ENCODE results near the gene LRTM2. TPM values are rescaled to one million over a fixed set of nuclear protein-coding genes. Genes with fewer than 3 reads are reported as not detected.

Gene LRTM2
- total RNA-seq, 3 donors from 2014 or later (not counting 1 experiment from before 2014, with no cell fraction given), result not detected

DNA sequence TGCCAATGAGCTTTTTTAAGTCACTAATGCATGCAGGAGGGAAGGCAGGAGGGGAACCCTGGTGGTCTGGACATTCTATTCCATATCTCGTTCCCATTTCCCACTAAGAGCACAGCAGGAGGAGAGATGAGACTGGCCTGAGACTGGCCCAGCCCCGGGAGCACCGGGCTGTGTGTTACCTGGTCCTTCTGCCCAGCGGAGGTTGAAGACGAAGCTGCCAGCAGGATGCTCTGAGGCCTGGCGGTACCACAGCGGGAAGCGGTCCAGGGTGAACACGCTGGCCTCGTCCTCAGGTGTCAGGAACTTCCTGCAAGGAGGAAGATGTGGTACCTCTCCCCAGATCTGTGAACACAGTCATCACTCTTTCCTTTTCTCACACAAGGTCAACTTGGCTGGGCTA, 23.9 kb downstream of the LRTM2 start:
- no peak overlapping the region for H3K4me3 ChIP-seq (ENCODE audit: low read length)
- ATAC-seq (no peak), DNase-seq (no peak)
- Mint-ChIP-seq H3K36me3 (no peaks in the 10 kb centered on the region), H3K4me3 (no peak overlapping the region), H3K27ac (no peak overlapping the region), H3K9me3 (no peaks in the 10 kb centered on the region), H3K27me3 (ENCODE audit: low read depth in 2 of 2) (peaks cover 0 to 3% of the 10 kb centered on the region in 2 donors), H3K4me1 (no peaks in the 10 kb centered on the region)
- H3K27me3 ChIP-seq (ENCODE audit: control insufficient read depth, insufficient read depth, low read length), result no peaks in the 10 kb centered on the region
- no peaks in the 10 kb centered on the region for H3K36me3 ChIP-seq (ENCODE audit: control insufficient read depth, insufficient read depth, low read length)
- no peaks in the 10 kb centered on the region for H3K9me3 ChIP-seq (ENCODE audit: control insufficient read depth, insufficient read depth, low read length)
- WGBS (ENCODE audit: insufficient coverage), result 87% methylated on average over 10 of the region's 10 CpGs
- peaks cover 3% of the 10 kb centered on the region for H3K4me1 ChIP-seq (ENCODE audit: control insufficient read depth, insufficient read depth, low read length)
- no peak overlapping the region for H3K27ac ChIP-seq (ENCODE audit: low read length)
- TF ChIP-seq, protein P1, sequence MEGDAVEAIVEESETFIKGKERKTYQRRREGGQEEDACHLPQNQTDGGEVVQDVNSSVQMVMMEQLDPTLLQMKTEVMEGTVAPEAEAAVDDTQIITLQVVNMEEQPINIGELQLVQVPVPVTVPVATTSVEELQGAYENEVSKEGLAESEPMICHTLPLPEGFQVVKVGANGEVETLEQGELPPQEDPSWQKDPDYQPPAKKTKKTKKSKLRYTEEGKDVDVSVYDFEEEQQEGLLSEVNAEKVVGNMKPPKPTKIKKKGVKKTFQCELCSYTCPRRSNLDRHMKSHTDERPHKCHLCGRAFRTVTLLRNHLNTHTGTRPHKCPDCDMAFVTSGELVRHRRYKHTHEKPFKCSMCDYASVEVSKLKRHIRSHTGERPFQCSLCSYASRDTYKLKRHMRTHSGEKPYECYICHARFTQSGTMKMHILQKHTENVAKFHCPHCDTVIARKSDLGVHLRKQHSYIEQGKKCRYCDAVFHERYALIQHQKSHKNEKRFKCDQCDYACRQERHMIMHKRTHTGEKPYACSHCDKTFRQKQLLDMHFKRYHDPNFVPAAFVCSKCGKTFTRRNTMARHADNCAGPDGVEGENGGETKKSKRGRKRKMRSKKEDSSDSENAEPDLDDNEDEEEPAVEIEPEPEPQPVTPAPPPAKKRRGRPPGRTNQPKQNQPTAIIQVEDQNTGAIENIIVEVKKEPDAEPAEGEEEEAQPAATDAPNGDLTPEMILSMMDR (IDR thresholded peaks at IDR 0.05), result no peak
- intact Hi-C loops (cut with micrococcal nuclease), result no loop called here

DNA sequence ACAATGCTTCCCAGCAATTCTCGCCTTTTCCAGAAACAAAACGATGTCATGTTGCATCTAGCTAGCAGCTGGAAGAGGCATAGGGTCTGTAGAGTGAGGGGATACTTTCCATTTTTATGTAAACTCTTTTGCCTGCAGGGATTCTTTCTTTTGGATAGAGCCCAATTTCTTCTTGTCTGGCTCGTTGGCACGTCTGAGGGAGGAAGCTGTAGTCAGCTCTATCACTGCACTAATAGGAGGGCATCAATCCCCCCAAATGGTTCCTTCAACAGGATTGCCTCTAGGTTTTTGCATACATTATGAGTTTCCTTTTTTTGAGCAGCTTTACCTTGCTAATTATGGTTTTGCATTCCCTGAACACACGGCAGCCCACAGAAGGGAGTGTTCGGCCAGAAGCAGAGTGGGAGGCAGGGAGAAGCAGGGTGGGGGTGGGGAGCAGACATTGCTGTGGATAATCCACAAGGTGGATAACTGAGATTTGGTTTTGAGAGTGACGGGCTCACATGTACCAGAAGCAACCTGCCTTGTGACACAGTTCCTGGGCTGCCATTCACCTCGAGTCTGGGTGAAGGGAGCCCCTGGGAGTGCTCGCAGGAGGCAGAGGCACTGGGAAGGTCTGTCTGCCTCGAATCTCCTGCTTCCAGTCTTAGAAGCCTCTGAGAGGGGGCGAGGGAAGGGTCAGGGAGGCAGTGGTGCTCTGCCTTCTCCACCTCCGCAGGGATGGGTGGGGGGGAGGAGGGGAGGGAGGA, 24.5 kb downstream of the LRTM2 start:
- no peaks in the 10 kb centered on the region for H3K36me3 Mint-ChIP-seq
- H3K4me3 Mint-ChIP-seq, result no peak overlapping the region
- WGBS (ENCODE audit: insufficient coverage), result 68% methylated on average over 12 of the region's 12 CpGs
- Histone ChIP-seq H3K4me1 (ENCODE audit: control insufficient read depth, insufficient read depth, low read length) (peaks cover 3% of the 10 kb centered on the region), H3K36me3 (ENCODE audit: control insufficient read depth, insufficient read depth, low read length) (no peaks in the 10 kb centered on the region), H3K9me3 (ENCODE audit: control insufficient read depth, insufficient read depth, low read length) (no peaks in the 10 kb centered on the region), H3K27ac (ENCODE audit: low read length) (no peak overlapping the region), H3K4me3 (ENCODE audit: low read length) (no peak overlapping the region), H3K27me3 (ENCODE audit: control insufficient read depth, insufficient read depth, low read length) (no peaks in the 10 kb centered on the region)
- no peak for DNase-seq
- H3K27me3 Mint-ChIP-seq (ENCODE audit: low read depth in 2 of 2), result peaks cover 0 to 3% of the 10 kb centered on the region in 2 donors
- H3K4me1 Mint-ChIP-seq, result no peaks in the 10 kb centered on the region
- no peak overlapping the region for H3K27ac Mint-ChIP-seq
- TF ChIP-seq, protein P1 (IDR thresholded peaks at IDR 0.05), result no peak
- no peak for ATAC-seq
- H3K9me3 Mint-ChIP-seq, result no peaks in the 10 kb centered on the region
- intact Hi-C loops (cut with micrococcal nuclease), result no loop called here

DNA sequence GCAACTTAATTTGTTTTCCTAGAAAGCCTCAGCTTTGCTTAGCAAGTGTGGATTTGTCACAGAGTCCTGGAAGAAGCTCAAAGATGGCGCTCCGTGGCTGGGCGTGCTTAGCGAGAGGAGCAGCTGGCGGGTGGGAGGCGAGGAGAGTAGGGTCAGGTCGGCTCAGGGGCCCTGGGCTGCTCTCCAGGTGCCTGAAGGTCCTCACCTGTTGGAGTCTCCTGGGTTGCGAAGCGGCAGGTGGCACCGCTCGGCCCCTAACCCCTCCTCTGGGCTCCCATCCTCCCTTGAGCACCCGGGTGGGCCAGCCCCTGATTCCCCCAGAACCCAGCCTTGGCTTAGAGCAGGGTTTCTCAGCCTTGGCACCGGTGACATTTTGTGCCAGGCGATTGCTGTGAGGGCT, 25.1 kb downstream of the LRTM2 start:
- no peaks in the 10 kb centered on the region for H3K36me3 Mint-ChIP-seq
- no peaks in the 10 kb centered on the region for H3K9me3 Mint-ChIP-seq
- no peak overlapping the region for H3K4me3 Mint-ChIP-seq
- DNase-seq (no peak), ATAC-seq (no peak)
- no peaks in the 10 kb centered on the region for H3K27me3 ChIP-seq (ENCODE audit: control insufficient read depth, insufficient read depth, low read length)
- H3K4me1 ChIP-seq (ENCODE audit: control insufficient read depth, insufficient read depth, low read length), result peaks cover 3% of the 10 kb centered on the region
- H3K27me3 Mint-ChIP-seq (ENCODE audit: low read depth in 2 of 2), result peaks cover 0 to 3% of the 10 kb centered on the region in 2 donors
- no peaks in the 10 kb centered on the region for H3K9me3 ChIP-seq (ENCODE audit: control insufficient read depth, insufficient read depth, low read length)
- TF ChIP-seq, protein P1 (IDR thresholded peaks at IDR 0.05), result no peak
- no peaks in the 10 kb centered on the region for H3K36me3 ChIP-seq (ENCODE audit: control insufficient read depth, insufficient read depth, low read length)
- H3K4me1 Mint-ChIP-seq, result no peaks in the 10 kb centered on the region
- intact Hi-C loops (cut with micrococcal nuclease), result no loop called here
- no peak overlapping the region for H3K27ac ChIP-seq (ENCODE audit: low read length)
- H3K4me3 ChIP-seq (ENCODE audit: low read length), result no peak overlapping the region
- WGBS (ENCODE audit: insufficient coverage), result 92% methylated on average over 14 of the region's 14 CpGs
- H3K27ac Mint-ChIP-seq, result no peak overlapping the region

DNA sequence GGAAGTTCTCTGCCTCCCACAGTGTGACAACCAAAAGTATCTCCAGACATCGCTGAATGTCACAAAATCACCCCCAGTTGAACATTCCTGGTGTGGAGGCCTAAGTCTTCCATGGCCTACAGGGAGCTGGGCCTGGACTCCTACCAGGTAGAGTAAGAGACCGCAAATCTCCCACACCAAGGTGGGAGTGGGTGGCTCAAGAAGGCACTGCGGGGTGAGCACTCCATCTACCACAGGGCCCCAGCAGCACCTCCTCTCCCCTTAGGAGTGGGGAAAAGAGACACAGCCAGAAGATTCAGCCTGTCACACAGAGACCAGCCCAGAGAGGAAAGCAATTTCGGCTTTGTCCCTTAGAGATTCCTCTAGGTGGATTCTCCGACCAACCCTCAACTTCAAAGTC, 25.5 kb downstream of the LRTM2 start:
- no peak for ATAC-seq
- Histone ChIP-seq H3K36me3 (ENCODE audit: control insufficient read depth, insufficient read depth, low read length) (no peaks in the 10 kb centered on the region), H3K27ac (ENCODE audit: low read length) (no peak overlapping the region), H3K9me3 (ENCODE audit: control insufficient read depth, insufficient read depth, low read length) (no peaks in the 10 kb centered on the region), H3K4me1 (ENCODE audit: control insufficient read depth, insufficient read depth, low read length) (peaks cover 3% of the 10 kb centered on the region), H3K4me3 (ENCODE audit: low read length) (no peak overlapping the region), H3K27me3 (ENCODE audit: control insufficient read depth, insufficient read depth, low read length) (no peaks in the 10 kb centered on the region)
- 94% methylated on average over 3 of the region's 5 CpGs for WGBS (ENCODE audit: insufficient coverage)
- H3K27me3 Mint-ChIP-seq (ENCODE audit: low read depth in 2 of 2), result peaks cover 0 to 3% of the 10 kb centered on the region in 2 donors
- H3K36me3 Mint-ChIP-seq, result no peaks in the 10 kb centered on the region
- H3K4me3 Mint-ChIP-seq, result no peak overlapping the region
- H3K27ac Mint-ChIP-seq, result no peak overlapping the region
- no peaks in the 10 kb centered on the region for H3K9me3 Mint-ChIP-seq
- TF ChIP-seq, protein P1 (IDR thresholded peaks at IDR 0.05), result no peak
- no peak for DNase-seq
- intact Hi-C loops (cut with micrococcal nuclease), result no loop called here
- H3K4me1 Mint-ChIP-seq, result no peaks in the 10 kb centered on the region
